MCF 10A (cell line): Measurements from ENCODE around the gene STXBP6. TPM values are rescaled to one million over a fixed set of nuclear protein-coding genes. Genes with fewer than 3 reads are reported as not detected.

Source experiments
- BruUV-seq: library from RNA; stranded (reverse); fragments of 400-500 nt; replicated peaks from 2 replicates; lab custom pipeline; 2021; lab: Mats Ljungman, UMichigan
- CTCF ChIA-PET: fragments of 300-600 bp; sonication (Branson Sonifier 250); formaldehyde crosslinking; extraction: SDS; loops from one replicate; lab custom pipeline; 2021; ENCODE audit warnings: antibody characterized with exemption, inconsistent platforms; lab: Yijun Ruan, JAX
- POLR2A ChIA-PET: fragments of 300-600, 350-650 bp; sonication (Branson Sonifier 250); formaldehyde crosslinking; extraction: SDS; loops from one replicate; lab custom pipeline; 2020; ENCODE audit warnings: antibody characterized with exemption, inconsistent platforms; lab: Yijun Ruan, JAX
- DNase-seq: peaks from one replicate; pipeline ENCODE4 v3.0.0-alpha.2; 2018; ENCODE audit not compliant: unreplicated experiment
- H3K27ac Mint-ChIP-seq: one replicate; pipeline ENCODE4 v1.8.0; 2022; ENCODE audit warnings: mild to moderate bottlenecking, low read depth, mixed read lengths; ENCODE audit not compliant: unreplicated experiment
- H3K27me3 Mint-ChIP-seq: one replicate; pipeline ENCODE4 v1.8.0; 2022; ENCODE audit warnings: mixed read lengths; ENCODE audit not compliant: insufficient read depth, unreplicated experiment
- H3K36me3 Mint-ChIP-seq: one replicate; pipeline ENCODE4 v1.8.0; 2022; ENCODE audit warnings: mild to moderate bottlenecking, moderate library complexity, mixed read lengths; ENCODE audit not compliant: insufficient read depth, unreplicated experiment
- H3K4me1 Mint-ChIP-seq: one replicate; pipeline ENCODE4 v1.8.0; 2022; ENCODE audit warnings: mixed read lengths; ENCODE audit not compliant: insufficient read depth, unreplicated experiment
- H3K4me3 Mint-ChIP-seq: one replicate; pipeline ENCODE4 v1.8.0; 2022; ENCODE audit warnings: mild to moderate bottlenecking, moderate library complexity, mixed read lengths; ENCODE audit not compliant: unreplicated experiment
- H3K9me3 Mint-ChIP-seq: one replicate; pipeline ENCODE4 v1.8.0; 2022; ENCODE audit warnings: mixed read lengths; ENCODE audit not compliant: unreplicated experiment
- intact Hi-C: fragments of 100-400 bp; cut with micrococcal nuclease; formaldehyde crosslinking; loops from 2 replicates; pipeline ENCODE4 v1.14.1; 2022
- total RNA-seq: library from RNA; stranded (reverse); gene quantifications from 2 replicates; pipeline ENCODE4 v1.2.3, GENCODE V29; 2022
- TF ChIP-seq, protein P1 (sequence below): fragments of 200-600 bp; IDR thresholded peaks from one replicate; pipeline ENCODE4 v1.8.0; 2022; ENCODE audit warnings: antibody characterized with exemption, mild to moderate bottlenecking; ENCODE audit not compliant: unreplicated experiment

STXBP6 gene
- total RNA-seq, 1 experiment from 2014 or later, result not detected

DNA sequence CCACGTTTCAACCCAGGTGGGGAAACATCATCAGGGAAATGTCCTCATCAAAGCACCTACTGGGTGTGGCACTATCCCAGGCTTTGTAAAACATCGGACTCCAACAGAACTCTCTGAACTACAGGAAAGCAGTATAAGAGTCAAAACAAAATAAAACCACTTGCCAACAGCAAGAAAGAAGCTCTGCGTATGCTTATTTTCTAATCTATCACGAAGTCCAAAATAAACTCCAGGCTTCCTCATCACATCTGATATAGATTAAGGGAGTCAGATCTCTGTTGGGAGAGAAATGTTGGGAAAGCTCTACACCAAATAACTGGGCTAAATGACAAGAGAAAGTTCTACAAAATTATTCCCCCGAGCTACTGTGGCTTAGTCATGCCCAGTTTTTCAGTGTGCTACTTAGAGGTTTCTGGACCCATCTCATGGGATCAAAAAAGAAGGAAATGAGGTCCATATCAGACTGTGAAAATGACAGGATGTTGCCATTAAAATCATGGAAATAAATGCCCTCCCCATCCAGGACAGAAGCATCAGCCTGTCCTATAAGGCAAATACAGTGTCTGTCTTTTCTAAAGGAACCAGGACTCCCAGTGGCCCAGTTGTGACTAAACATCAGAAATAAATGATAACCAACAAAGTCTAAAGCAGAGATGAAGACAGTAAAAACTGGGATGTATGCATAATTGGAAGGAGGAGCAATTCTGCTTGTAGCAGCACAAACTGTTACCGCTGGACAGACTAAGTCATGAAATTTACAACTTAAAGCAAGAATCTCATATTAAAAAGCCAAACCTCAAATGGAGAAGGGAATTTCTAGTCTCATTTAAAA, 149.5 kb downstream of the STXBP6 start:
- ChIA-PET POLR2A (no interaction called here), CTCF (interaction anchor here (0.6 kb wide), 1 partner anchor 13 kb away, joined by 3 read pairs; no protein-coding TSS in a partner anchor)
- Mint-ChIP-seq H3K9me3 (no peaks in the 10 kb centered on the region), H3K4me3 (no peak overlapping the region), H3K27ac (no peak overlapping the region), H3K27me3 (no peaks in the 10 kb centered on the region), H3K4me1 (peaks cover 4% of the 10 kb centered on the region), H3K36me3 (no peaks in the 10 kb centered on the region)
- TF ChIP-seq, protein P1, sequence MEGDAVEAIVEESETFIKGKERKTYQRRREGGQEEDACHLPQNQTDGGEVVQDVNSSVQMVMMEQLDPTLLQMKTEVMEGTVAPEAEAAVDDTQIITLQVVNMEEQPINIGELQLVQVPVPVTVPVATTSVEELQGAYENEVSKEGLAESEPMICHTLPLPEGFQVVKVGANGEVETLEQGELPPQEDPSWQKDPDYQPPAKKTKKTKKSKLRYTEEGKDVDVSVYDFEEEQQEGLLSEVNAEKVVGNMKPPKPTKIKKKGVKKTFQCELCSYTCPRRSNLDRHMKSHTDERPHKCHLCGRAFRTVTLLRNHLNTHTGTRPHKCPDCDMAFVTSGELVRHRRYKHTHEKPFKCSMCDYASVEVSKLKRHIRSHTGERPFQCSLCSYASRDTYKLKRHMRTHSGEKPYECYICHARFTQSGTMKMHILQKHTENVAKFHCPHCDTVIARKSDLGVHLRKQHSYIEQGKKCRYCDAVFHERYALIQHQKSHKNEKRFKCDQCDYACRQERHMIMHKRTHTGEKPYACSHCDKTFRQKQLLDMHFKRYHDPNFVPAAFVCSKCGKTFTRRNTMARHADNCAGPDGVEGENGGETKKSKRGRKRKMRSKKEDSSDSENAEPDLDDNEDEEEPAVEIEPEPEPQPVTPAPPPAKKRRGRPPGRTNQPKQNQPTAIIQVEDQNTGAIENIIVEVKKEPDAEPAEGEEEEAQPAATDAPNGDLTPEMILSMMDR, result no peak
- BruUV-seq, result no TSS peak
- intact Hi-C loops, result no loop called here
- DNase-seq, result no peak

DNA sequence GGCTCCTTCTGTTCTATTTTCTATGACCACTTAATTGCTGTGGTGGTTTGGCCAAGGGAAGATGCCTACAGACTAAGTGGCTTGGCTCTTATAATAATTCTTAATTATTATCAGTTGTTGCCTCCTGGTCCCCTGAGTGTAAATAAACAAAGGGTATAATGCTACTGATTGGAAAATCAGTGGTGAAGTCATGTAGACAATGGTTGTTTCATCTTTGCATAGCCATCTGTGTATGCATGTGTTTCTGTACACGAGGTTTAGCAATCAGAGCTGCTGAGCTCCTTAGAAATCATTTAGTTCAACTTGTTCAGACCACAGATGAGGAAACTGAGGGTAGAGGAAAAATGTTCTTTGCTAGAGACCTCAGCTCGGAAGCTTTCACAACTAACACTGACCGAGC, 152.2 kb downstream of the STXBP6 start:
- Mint-ChIP-seq H3K36me3 (no peaks in the 10 kb centered on the region), H3K27me3 (no peaks in the 10 kb centered on the region), H3K4me3 (no peak overlapping the region), H3K9me3 (no peaks in the 10 kb centered on the region), H3K27ac (no peak overlapping the region), H3K4me1 (no peaks in the 10 kb centered on the region)
- no TSS peak for BruUV-seq
- ChIA-PET CTCF (no interaction called here), POLR2A (no interaction called here)
- TF ChIP-seq, protein P1, result no peak
- DNase-seq, result no peak
- intact Hi-C loops, result no loop called here

DNA sequence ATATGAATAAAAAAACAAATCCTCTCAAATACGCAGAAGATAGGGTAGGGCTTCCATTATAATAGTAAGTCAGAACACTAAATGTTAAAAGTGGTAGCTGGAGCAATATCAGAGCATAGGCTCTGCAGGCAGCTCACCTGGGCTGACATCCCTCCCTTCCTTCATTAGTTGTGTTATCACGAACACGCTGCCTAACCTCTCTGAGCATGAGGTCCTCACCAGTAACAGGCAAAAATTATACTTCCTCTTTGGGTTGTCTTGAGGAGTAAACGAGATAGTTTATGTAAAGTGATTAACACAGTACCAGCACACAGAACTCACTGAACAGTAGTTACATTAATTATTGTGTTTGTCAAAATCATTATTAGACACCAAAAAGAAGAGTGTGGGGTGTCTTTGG, 154.3 kb downstream of the STXBP6 start:
- Mint-ChIP-seq H3K27ac (no peak overlapping the region), H3K4me1 (no peaks in the 10 kb centered on the region), H3K36me3 (no peaks in the 10 kb centered on the region), H3K9me3 (peaks cover 14% of the 10 kb centered on the region), H3K4me3 (no peak overlapping the region), H3K27me3 (no peaks in the 10 kb centered on the region)
- intact Hi-C loops, result no loop called here
- POLR2A ChIA-PET, result no interaction called here
- no peak for DNase-seq
- TF ChIP-seq, protein P1, result no peak
- CTCF ChIA-PET, result no interaction called here
- BruUV-seq, result no TSS peak

DNA sequence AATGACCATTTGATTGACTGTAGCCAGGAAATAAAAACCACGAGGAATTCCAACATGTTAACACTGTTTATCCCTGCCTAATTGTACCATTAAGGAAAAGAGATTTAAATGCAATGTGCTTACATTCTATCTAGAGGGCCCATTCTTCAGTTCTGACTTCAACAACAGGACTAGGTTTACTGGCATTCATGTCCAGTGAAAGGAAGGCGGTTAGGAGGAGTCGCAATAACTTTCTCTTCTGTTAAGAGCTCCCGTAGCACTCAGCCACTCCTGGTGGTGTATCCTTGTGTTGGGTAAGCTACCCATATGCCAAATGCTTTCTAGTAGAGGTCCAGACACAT, 154.7 kb downstream of the STXBP6 start:
- intact Hi-C loops, result no loop called here
- no peak overlapping the region for H3K4me3 Mint-ChIP-seq
- BruUV-seq, result no TSS peak
- no peaks in the 10 kb centered on the region for H3K4me1 Mint-ChIP-seq
- DNase-seq, result no peak
- POLR2A ChIA-PET, result no interaction called here
- H3K27me3 Mint-ChIP-seq, result no peaks in the 10 kb centered on the region
- peaks cover 16% of the 10 kb centered on the region for H3K9me3 Mint-ChIP-seq
- CTCF ChIA-PET, result no interaction called here
- H3K27ac Mint-ChIP-seq, result no peak overlapping the region
- TF ChIP-seq, protein P1, result no peak
- no peaks in the 10 kb centered on the region for H3K36me3 Mint-ChIP-seq
